Activated CD4-positive, alpha-beta T cell treated with anti-CD3 and anti-CD28 coated beads, Interleukin-10, Interleukin-2, amounts not matched to agents 100 ng/mL and 50 ng/mL, durations not matched to agents 16 hours and 8 hours (primary cell): ENCODE results near the gene SPAG16.

ENCODE experiments used
- DNase-seq: peaks from one replicate; pipeline ENCODE4 v3.0.0-alpha.2; 2020

The SPAG16 gene

DNA sequence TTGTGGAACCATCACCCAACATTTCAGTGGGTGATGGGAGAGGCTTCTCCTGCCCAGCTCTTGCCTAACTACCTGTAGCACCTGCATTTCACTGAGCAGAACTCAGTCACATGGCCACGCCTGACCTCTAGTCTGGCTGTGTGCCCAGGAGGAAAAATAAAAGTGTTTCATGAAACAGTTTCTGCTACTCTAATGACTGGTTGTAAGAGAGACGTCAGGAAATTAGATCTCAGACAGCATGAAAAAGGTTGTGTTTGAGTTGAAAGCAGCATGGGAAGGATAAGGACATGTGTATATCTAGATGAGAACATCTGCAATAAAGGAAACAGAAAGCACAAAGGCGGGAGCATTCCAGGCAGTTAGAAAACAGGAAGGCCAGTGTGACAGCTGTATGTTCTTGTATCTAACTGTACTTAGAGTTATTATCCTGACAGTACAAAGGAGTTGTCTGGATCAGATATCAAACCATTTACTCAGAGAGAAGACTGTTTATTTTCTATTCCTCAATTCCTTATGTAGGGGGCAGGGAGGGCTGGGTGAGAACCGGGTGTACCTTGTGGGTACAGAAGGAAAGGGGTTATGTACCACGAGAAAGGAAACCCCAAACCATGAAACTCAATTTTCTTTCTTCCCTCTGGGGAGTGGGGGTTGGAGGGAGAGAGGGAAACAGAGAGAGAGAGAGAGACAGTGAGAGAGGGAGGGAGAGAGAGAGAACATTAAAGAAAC, 819.2 kb downstream of the SPAG16 start:
- no peak for DNase-seq

DNA sequence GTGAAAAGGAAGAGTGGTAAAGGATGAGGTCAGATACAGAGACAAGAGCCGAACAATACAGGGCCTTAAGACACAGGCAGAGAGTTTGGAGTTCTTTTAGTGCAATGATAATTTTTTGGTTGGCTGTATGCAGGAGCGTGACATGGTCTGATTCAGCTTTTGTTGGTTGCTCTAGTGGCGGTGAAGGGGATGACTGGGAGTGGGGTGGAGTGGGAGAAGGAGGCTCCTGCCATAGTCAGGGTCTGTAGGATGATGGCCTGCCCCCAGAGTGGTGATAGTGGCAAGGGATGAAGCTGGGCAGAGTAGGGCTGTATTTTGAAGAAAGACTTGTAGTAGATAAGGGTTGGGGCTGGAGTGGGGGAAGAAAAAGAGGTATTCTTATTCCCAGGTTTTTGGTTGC, 820.0 kb downstream of the SPAG16 start:
- no peak for DNase-seq

DNA sequence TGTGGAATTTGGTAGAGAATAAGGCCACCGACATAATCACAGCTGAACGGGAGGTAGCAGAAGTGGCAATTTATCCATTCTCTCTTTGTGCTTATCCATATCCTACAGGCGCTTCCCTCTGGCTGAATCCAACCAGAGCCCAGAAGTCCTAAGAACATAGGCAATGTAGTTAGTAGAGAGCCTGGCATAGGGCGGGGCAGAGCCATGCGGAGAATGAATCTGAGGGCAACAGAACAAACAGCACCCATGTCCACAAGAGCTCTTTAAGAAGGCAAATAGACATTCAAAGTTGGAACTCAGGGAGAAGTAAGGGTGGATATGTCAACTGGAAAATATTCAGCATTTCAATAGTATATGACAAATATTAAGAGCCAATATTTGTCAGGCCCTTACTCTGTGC, 820.7 kb downstream of the SPAG16 start:
- no peak for DNase-seq

DNA sequence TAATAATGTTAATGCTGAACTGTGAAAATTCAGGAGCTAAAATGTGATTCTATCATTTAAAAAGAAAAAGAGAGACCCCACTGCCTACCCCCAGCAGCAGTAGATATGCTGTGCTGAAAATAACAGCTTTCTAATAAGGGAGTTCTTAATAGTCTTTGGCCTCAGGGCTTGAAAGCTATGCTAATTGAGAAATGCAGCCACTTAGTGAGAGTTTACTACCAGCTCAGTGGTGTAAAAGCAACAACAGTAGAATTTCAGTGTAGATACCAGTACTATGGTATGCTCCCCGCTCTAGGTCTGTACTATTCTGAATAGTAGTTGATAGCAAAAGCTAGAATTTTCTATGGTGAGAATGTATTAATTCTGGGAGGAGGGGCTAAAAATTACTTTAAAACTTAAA, 823.5 kb downstream of the SPAG16 start:
- no peak for DNase-seq

DNA sequence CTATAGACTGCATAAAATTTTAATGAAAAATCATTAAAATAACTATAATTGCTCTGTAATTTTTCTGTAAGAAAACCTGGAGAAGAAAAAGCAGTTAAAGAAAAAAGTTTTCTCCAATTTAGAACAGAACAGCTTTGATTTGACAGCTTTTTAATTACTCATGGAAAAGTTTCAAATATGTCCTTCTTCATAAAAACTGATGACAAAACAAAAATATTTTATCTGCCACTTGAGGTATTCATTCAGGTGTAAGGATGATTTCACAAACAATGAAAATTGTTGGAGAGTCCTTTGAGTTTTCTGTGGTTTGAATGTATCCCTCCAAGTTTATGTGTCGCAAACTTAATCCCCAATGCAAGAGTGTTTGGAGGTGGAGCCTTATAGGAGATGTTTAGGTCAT, 824.3 kb downstream of the SPAG16 start:
- no peak for DNase-seq

DNA sequence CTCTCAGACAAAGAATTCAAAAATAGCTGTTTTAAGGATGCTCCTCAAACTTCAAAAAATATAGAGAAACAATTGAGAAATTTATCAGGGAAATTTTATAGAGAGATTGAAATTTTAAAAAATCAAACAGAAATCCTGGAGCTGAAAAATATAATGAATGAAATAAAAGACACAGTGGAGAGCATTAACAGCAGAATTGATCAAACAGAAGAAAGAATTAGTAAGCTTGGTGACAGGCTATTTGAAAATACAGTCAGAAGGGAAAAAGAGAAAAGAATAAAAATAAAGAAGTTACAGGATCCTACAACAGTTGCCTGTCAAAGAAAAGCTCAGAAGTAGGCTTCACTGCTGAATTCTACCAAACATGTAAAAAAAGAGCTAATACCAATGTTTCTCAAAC, 832.8 kb downstream of the SPAG16 start:
- no peak for DNase-seq

DNA sequence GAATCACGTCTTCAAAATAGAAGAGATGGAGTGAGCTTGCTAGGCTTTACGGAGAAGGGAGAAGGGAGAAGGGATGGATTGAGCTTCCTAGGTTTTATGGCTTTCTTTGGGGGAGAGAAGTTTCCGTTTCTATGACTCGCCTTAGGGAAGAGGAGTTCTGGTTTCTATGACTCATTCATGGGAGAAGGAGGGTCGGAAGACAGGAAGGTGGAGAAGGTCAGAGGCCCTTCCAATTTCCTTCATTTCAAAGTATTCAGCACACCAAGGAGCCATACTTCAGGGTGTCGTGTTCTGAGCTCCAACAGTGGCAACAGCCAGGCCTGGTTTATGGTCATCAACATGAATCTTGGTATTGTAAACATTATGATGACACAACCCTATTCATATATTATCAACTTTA, 841.9 kb downstream of the SPAG16 start:
- DNase-seq = no peak

DNA sequence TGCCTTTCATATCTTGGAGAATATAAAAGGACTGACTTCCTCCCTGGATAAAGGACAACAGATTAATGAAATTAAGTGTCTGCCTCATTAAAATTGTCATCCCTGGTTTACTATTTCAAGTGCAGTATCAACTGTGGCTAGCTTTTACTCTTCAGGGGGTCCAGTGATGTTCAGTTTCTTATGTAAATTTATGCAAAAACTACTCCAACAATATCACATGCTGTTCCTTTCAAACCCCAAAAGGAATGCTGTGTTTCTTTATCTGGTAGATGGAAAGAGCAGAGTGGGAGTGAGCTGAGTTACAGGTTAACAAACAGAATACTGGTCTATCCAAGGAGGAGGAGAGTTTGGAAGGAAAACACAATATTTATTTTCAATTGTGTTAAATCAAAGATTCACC, 842.9 kb downstream of the SPAG16 start:
- DNase-seq = no peak

DNA sequence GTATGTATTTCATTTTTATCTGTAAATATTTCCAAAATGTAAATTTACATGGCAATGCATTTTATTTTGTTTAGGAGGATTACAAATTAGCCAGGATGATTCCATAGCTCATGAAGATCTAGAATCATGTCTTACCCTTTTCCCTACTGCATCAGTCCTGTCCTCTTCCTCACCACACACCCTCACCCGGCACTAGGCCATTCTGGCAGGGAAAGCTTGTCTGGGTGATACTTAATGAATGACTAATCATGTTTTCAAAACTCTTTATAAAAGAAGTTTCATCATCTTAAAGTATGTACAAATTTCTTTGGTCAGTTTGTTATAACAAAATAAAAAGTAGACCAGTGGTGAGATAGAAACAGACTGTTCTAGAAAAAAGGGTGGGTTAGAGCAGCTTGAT, 843.3 kb downstream of the SPAG16 start:
- DNase-seq = no peak

DNA sequence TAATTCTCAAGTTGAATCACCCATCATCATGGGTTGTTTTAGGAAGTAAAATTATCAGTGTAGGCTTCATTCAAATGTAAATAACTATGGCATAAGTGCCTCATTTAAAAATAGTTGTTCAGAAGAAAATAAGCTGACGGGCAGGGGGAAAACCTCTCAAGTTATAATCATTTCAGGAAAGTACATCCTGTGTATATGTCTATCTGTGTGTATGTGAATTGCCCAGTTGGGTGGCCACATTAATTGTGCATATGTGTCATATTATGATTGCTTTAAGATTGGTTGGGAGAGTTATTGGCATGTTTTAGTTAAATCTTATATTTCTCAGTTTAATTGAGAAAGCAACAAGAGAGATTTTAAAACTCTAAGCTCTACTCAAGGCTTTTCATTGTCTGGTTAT, 843.8 kb downstream of the SPAG16 start:
- DNase-seq = no peak

DNA sequence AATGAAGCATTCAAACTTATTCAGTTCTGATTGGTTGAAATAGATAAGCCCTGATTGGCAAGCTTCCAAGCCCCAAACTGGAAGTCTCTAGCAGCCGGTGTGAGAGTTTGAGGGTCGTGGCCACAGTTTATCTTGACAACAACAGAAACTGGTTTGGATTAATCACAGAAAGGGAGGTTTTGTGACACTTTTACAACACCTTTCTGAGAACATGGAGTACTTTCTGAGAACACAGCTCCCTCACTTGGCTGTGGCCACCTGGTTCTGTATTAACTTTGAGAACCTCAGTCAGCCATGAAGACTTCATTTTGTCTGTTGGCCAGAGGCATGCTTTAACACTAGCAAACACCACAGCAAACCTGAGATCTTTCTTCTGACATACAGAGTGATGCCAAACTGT, 845.9 kb downstream of the SPAG16 start:
- DNase-seq = no peak

DNA sequence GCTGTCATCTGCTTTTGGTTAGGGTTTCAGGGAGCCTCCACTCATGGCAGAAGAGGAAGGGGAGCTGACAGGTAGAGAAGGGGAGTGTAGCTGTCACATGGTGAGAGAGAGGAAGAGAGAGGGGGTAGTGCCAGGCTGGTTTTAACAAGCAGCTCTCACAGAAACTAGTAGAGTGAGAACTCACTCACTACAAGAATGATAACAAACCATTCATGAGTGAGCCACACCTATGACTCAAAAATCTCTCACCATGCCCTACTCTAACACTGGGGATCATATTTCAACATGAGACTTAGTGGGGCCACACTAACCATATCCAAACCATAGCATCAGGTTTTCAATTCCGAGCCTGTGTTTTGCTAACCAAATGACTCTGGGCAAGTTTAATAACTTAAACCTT, 851.7 kb downstream of the SPAG16 start:
- no peak for DNase-seq

DNA sequence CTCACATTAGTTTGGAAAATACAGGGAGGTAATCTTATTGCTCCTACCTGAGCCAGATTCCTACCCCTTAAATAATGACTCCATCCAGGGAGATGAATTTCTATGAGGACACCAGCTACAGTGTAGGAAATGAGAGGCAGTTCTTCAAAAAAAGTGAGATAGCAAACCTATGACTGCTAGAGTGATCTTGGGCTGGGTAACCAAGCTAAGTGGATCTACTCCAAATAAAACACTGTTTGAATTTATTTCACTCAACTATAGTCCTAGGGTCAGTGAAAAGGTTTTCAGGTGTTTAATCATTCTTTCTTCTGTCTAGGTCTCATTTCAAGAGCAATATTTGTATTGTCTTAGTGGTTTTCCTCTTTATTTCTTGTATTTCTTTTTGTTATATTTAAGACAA, 854.5 kb downstream of the SPAG16 start:
- DNase-seq = no peak

DNA sequence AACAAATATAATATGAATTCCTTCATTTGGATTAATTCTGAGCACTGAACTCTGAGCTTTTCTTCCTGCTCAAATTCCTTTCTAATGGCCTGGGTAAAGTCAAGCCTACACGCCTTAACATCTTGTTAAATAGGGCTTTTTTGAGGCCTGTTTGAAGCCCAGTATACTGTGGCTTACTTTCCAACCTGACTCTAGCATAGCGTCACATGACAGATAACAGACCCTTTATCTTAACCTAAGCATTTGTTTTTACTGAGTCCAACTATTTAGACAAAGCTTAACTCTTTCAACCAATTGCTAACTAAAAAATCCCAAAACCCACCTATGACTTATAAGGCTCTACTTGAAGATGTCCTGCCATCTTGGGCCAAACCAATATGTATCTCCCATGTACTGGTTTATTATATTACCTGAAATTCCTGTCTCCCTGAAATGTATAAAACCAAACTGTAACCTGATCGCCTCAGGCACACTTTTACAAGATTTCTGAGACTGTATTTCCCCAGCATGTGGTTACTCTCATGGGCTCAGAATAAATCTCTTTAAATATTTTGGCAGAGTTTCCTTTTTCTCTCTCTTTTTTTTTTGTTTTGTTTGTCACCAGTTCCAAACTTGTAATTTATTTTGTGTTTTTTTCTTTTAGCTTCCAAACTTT, 855.5 kb downstream of the SPAG16 start:
- no peak for DNase-seq

DNA sequence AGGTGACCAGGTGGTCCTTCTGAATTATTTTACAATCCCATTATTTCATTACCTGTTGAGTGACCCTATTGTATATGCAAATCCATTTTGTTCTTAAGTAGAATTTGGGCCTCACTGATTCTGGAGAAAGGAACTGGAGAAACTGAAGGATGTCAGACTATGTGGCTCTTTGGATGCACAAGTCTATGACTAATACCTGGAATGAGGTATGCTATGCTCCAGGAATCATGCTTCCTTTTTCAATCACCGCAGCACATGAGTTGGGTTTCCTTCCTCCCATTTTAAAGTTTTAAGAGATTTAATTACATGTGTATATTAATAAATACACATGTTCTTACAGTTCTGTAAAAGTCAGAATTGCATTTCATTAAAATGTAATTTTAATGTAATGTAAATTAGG, 872.7 kb downstream of the SPAG16 start:
- no peak for DNase-seq

DNA sequence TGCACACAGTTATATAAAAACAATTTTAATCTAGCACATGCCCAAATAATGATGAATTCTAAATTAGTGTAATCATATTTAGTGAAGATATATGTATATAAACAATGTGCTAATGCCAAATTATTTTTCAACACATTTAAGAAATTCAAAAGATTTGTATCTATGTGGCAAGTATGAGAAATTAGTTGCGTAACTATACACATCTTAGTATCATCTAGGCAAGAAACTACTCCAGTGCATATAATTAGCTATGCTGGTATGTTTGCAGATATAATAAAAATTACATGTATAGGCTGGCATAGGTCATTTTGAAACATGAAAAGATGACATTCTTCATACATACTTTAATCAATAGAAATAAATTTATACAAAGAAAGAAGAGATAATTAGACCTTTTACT, 874.6 kb downstream of the SPAG16 start:
- DNase-seq = no peak

DNA sequence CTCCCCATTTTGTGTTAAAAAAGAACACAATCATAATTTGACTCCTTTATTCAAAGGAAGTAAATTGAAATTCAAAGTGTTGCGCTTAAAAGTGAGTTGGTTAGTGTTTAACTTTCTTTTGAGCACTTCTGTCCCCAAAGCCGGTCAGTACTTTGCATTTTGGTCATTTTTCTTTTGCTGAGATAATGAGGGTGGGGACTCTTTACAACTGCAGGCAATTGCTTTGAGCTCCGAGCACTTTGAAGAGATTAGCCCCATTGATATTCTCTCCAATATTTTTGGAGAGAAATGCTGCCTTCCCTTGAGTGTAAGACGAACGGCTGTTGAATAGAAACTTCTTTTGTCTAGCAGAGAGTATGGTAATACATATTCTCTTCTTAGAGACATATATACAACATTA, 885.0 kb downstream of the SPAG16 start:
- no peak for DNase-seq

DNA sequence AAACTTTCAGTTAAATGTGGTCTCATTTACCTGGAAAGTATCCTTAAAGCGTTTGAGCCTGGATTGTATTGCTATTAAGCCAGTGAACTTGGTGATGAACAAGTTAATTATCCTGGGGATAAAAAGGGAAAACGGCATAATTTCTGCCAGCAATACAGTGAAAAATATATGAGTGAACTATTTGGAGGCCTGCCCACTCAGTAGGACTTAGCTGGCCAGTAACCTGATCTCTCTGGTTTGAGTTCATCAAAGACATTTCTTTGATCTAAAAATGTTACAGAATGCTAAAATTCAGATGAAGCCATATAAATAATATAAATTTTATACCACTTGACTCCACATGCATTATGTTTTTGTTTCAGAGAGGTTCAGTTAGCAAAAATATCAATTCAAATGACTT, 885.5 kb downstream of the SPAG16 start:
- no peak for DNase-seq

DNA sequence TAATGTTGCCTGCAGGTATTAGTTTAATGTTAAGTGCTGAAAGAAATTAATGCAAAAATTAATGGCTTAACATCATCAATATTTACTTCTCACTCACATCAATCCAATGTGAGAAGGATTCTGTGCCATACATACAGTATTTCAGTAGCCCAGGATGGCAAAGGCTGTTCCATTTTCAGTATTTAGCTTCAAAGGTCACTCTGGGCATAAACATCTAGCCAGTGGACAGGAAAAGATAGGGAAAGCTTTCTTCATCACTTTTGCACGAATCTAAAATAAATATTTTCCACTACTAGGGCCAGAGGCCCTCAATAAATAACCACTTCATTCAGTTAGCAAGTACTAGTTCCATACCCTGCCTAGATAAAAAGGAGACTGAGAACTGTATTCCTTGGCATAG, 890.3 kb downstream of the SPAG16 start:
- no peak for DNase-seq

DNA sequence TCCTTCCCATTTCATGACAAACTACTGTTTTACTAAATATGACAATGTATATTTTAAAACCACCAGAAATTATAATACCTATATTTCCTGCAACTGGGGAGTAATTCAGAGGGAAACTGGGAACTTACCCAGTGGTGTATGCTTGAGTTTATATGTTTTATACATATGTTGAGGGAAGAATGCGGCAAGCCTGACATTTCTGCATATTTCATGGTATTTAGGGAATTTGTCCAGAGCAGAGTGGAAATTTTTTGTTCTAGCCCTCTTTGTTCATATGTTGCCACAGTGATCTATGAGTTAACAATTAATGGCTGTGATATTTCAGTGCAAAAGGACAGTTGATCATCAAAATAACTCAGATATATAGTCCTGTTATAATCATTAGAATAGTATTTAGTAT, 895.8 kb downstream of the SPAG16 start:
- DNase-seq = no peak

DNA sequence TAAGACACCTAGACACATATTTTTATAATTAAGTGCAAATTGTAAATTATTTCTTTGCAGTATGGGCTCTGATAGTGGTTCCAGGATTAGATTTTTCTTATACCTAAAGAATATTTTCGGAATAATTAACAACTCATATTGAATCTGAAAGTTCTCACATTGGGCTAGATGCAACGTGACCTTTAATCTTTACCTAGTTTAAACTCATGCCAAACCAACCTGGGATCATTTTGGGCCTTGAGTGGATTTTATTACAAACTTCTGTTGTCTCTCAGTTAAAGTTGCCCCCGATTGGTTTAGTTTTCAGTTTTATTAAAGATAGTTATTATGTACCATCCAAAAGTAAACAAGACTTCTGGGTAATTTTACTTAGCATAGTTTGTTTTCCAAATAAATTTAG, 896.4 kb downstream of the SPAG16 start:
- DNase-seq = no peak

DNA sequence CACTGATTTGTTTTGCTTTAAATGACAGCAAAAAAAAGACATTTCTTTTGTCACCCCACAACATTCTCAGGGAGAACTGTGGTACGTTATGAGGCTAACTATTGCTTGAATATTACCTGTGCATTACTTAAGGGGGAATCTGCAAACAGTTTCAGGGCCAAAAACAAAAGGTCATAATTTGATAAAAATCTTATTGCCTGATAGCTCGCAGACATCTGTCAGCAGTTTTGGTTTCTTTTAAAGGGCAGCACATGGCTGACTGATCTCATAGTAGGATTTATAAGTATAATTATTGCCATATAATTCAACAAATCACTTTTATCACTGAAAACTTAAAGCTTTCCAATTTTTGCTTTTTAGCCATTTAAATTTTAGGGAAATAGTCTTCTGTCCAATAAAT, 900.2 kb downstream of the SPAG16 start:
- DNase-seq = no peak

DNA sequence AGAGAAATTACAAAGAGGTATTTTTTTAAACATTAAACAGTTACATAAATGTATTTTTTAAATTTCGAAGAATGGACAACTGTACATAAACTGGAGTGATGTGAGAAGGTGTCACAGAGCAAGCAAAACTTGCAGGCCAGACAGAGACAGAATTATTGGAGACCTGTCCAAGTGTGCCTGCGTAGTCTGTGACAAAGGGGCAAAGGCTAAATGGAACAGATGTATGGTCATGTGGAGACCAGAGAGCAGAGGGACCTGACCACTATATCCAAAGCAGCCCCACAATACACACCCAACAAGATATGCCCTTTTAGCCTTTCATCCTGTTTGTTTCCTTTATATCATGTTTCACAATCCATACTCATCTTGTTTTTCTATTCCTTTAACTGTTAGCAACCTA, 901.3 kb downstream of the SPAG16 start:
- DNase-seq = no peak

DNA sequence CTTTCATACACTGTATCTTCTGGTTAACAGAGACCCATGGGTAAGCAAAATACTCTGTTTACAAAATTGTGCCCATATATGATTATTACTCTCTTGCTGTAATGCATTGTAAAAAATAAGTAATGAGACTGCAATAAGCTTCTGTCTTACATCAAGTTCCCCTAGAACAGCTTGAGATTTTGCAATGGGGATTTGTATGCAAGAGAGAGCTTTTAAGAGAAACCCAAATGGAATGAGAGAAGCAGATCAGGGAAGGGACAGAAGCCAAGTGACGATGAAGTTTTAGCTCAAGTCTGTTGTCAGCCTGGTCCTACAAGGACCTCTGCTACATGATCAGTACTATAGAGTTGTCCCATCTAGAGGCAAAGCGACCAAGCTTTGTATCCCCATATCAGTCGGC, 908.4 kb downstream of the SPAG16 start:
- no peak for DNase-seq

DNA sequence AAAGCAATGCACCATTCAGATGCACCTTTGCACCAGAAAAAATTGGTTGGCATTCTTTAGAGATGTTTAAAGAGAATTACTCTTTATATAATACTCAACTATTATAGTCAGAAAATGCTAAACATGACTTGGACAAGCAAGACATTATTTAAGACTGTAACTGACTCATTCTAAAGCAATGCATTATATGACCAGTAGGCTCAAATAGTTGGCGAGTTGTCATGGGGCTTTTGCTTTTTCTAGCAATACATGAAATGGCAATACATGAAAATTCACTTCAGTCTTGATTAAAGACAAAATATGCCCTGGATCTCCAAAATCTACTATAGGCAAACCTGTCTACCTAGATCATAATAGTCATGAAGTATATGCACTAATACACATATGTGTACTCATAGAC, 909.7 kb downstream of the SPAG16 start:
- DNase-seq = no peak
